Measurements from ENCODE around the gene TMEM40.

GRCh38 chr3:12741209-12741608, 17.9 kb downstream of the TMEM40 start:
- TF ChIP-seq CTCF (IDR thresholded peaks at IDR 0.05) (no peak), POLR2A (IDR thresholded peaks at IDR 0.05) (no peak)
